ENCODE measurements around the gene MAP4K5. TPM values are rescaled to one million over a fixed set of nuclear protein-coding genes. Genes with fewer than 3 reads are reported as not detected.

Gene MAP4K5
- total and polyA plus RNA-seq, 4 donors: 55.5 to 91.3 (median 66.7) TPM

DNA sequence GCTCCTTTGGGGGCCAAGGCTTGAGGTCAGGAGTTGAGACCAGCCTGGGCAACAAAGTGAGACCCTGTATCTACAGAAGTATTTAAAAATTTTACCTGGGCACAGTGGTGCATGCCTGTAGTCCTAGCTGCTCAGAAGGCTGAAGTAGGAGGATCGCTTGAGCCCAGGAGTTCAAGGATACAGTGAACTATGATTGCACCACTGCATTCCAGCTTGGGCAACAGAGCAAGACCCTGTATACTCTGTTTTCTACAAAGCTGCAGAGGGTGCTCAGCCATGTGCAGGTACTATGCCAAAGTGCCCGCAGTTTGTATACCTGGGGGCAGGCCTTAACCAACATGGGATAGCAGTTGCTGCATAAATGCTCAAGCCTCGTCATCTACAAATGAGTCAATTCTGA lies 108.8 kb downstream of the MAP4K5 start:
- DNase-seq (ENCODE audit: low read depth in 4 of 6, low spot score in 6 of 6): no peak
- WGBS (ENCODE audit: insufficient coverage): 100% methylated on average over 2 of the region's 3 CpGs
- H3K36me3 ChIP-seq (ENCODE audit: control insufficient read depth, insufficient read depth, low read length): peaks cover 16% of the 10 kb centered on the region
- no peak overlapping the region for H3K27ac ChIP-seq (ENCODE audit: low read depth, low read length)
- H3K9me3 ChIP-seq (ENCODE audit: control insufficient read depth, insufficient read depth, low read length): no peaks in the 10 kb centered on the region
- H3K4me3 ChIP-seq (ENCODE audit: low read depth, low read length): no peak overlapping the region
- no peaks in the 10 kb centered on the region for H3K27me3 ChIP-seq (ENCODE audit: control insufficient read depth, insufficient read depth, low read length)
- H3K4me1 ChIP-seq (ENCODE audit: control insufficient read depth, insufficient read depth, low read length): no peaks in the 10 kb centered on the region

DNA sequence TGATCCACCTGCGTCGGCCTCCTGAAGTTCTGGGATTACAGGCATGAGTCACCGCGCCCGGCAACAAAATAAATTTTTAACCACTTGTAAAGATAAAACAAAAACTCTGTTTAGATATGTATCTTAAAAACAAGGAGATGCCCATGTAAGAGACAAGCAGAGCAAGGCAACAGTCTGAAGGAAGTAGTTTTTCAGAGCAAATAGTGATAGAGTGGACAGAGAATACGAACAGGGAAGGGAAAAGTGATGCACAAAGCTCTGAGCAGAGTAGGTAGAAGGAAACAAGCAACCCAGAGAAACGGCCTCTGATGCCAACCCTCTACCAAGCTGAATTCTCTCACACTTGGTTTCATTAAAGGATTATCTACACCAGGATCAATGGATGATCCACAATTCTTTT lies 110.9 kb downstream of the MAP4K5 start:
- H3K4me3 ChIP-seq (ENCODE audit: low read depth, low read length): no peak overlapping the region
- no peaks in the 10 kb centered on the region for H3K4me1 ChIP-seq (ENCODE audit: control insufficient read depth, insufficient read depth, low read length)
- H3K27me3 ChIP-seq (ENCODE audit: control insufficient read depth, insufficient read depth, low read length): no peaks in the 10 kb centered on the region
- no CpG with 5 or more reads among the region's 7 CpGs for WGBS (ENCODE audit: insufficient coverage)
- peaks cover 20% of the 10 kb centered on the region for H3K36me3 ChIP-seq (ENCODE audit: control insufficient read depth, insufficient read depth, low read length)
- no peak overlapping the region for H3K27ac ChIP-seq (ENCODE audit: low read depth, low read length)
- no peak for DNase-seq (ENCODE audit: low read depth in 4 of 6, low spot score in 6 of 6)
- H3K9me3 ChIP-seq (ENCODE audit: control insufficient read depth, insufficient read depth, low read length): no peaks in the 10 kb centered on the region

DNA sequence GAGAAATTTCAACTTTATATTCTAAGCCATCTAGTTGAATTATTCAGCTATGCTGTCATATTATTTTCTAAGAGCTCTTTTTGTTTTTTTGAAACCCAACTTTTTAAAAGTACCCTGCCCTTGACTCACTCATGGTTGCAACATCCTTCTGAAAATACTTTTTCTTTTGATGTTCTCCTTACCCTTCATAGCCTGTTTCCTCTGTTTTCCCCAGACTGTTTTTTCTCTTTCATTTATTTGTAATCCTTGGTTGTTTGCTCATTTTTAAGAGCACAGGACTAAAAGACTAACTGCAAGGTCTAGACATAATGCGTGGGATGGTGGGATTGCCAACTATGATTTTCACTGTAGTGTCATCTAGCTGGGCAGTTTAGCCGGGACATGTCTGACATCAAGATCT lies 114.5 kb downstream of the MAP4K5 start:
- Histone ChIP-seq H3K4me3 (ENCODE audit: low read depth, low read length) (no peak overlapping the region), H3K4me1 (ENCODE audit: control insufficient read depth, insufficient read depth, low read length) (no peaks in the 10 kb centered on the region), H3K27ac (ENCODE audit: low read depth, low read length) (no peak overlapping the region)

DNA sequence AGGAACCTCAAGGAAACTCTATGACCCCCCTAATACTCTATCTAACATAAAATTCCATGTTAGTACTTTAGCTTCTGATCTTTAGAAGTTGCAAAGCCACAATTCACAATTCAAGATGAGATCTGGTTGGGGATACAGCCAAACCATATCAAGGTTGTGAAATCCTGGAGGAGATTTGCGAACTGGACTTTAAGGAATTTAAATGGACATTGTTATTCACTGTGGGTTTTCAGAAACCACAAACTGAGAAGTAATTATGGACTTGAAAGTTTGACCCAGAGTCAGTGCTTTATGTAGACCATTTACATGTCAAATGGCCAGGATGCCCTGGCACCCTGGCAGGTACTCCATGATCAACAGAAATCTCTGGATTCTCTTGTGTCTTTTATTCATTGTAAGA lies 121.4 kb downstream of the MAP4K5 start:
- DNase-seq (ENCODE audit: low read depth in 4 of 6, low spot score in 6 of 6): no peak
- Histone ChIP-seq H3K27ac (ENCODE audit: low read depth, low read length) (no peak overlapping the region), H3K4me1 (ENCODE audit: control insufficient read depth, insufficient read depth, low read length) (no peaks in the 10 kb centered on the region), H3K27me3 (ENCODE audit: control insufficient read depth, insufficient read depth, low read length) (no peaks in the 10 kb centered on the region), H3K9me3 (ENCODE audit: control insufficient read depth, insufficient read depth, low read length) (no peaks in the 10 kb centered on the region), H3K4me3 (ENCODE audit: low read depth, low read length) (no peak overlapping the region), H3K36me3 (ENCODE audit: control insufficient read depth, insufficient read depth, low read length) (peaks cover 3% of the 10 kb centered on the region)
- whole genome bisulfite sequencing (ENCODE audit: insufficient coverage): no CpG with 5 or more reads among the region's 1 CpG

More for the DNA sequence above, 114.5 kb downstream of the MAP4K5 start:
- Histone ChIP-seq H3K9me3 (ENCODE audit: control insufficient read depth, insufficient read depth, low read length) (no peaks in the 10 kb centered on the region), H3K36me3 (ENCODE audit: control insufficient read depth, insufficient read depth, low read length) (peaks cover 12% of the 10 kb centered on the region), H3K27me3 (ENCODE audit: control insufficient read depth, insufficient read depth, low read length) (no peaks in the 10 kb centered on the region)
- 100% methylated on average over 2 of the region's 2 CpGs for WGBS (ENCODE audit: insufficient coverage)
- DNase-seq (ENCODE audit: low read depth in 4 of 6, low spot score in 6 of 6): no peak

DNA sequence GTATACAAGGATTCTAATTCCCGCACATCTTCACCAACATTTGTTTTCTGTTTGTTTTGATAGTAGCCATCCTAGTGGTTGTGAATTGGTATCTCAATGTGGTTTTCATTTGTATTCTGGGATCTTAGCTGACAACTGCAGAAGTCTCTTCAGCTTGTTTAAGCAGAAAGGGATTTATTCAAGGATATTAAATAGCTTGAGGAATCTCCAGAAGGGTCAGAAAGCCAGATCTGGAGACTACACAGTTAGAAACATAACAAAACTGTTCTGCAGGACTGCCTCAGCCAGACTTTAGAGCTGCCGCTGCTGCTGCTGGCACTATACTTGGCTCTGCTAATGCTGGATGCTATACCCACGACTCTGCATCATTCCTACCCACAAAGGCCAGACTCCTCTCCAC lies 122.3 kb downstream of the MAP4K5 start:
- Histone ChIP-seq H3K9me3 (ENCODE audit: control insufficient read depth, insufficient read depth, low read length) (no peaks in the 10 kb centered on the region), H3K27me3 (ENCODE audit: control insufficient read depth, insufficient read depth, low read length) (no peaks in the 10 kb centered on the region), H3K4me1 (ENCODE audit: control insufficient read depth, insufficient read depth, low read length) (no peaks in the 10 kb centered on the region), H3K4me3 (ENCODE audit: low read depth, low read length) (no peak overlapping the region), H3K27ac (ENCODE audit: low read depth, low read length) (no peak overlapping the region), H3K36me3 (ENCODE audit: control insufficient read depth, insufficient read depth, low read length) (no peaks in the 10 kb centered on the region)
- WGBS (ENCODE audit: insufficient coverage): 70% methylated on average over 1 of the region's 3 CpGs
- DNase-seq (ENCODE audit: low read depth in 4 of 6, low spot score in 6 of 6): no peak

DNA sequence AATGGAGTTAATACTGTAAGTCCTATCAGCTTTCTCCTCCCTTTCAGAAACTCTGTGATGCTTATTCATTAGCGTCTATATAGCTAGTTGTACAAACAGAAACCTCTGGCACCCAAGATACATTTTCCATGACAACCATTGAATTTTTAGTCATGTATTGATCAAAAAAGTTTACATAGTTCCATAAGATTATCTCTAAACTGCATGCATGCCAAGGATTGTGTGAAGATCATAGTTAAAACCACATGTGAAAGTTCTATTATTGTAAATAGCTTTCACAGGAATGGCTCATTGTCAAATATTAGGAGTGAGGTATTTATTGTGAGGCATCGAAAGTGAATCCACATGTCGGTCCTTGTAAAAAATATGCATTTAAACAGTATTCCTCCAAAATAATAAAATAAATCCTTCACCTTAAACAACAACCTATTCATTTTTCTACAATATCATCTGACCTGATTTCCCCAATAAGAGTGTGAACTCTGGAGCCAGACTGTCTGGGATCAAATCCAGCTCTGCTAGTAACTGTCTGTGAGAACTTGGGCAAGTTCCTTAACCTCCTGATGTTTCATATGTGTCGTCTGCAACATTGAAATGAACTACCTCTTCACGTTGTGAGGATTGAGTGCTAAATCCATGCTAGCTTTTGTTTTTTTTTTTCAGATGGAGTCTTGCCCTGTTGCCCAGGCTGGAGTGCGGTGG lies 125.1 kb downstream of the MAP4K5 start:
- WGBS (ENCODE audit: insufficient coverage): 89% methylated on average over 3 of the region's 6 CpGs
- Histone ChIP-seq H3K27ac (ENCODE audit: low read depth, low read length) (no peak overlapping the region), H3K9me3 (ENCODE audit: control insufficient read depth, insufficient read depth, low read length) (no peaks in the 10 kb centered on the region), H3K4me3 (ENCODE audit: low read depth, low read length) (no peak overlapping the region), H3K36me3 (ENCODE audit: control insufficient read depth, insufficient read depth, low read length) (no peaks in the 10 kb centered on the region), H3K4me1 (ENCODE audit: control insufficient read depth, insufficient read depth, low read length) (no peaks in the 10 kb centered on the region), H3K27me3 (ENCODE audit: control insufficient read depth, insufficient read depth, low read length) (no peaks in the 10 kb centered on the region)
- no peak for DNase-seq (ENCODE audit: low read depth in 4 of 6, low spot score in 6 of 6)

DNA sequence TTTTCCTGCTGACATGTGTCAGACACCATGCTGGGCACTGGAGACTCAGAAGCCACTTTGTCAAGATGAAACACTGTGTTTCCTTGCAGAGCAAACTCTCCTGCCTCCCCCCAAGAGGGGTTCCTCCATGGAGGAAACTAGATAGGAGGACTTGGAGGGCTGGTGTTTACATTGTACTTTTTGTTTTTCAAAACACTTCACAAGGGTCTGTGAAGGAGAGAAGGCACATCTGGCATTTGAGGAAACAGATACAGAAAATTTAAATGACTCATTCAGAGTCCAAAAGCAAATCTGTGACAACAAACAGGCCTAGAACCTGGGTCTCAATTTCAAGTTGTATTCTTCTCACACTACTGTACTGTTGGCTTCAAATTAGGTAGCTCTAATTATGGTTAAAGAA lies 128.9 kb downstream of the MAP4K5 start:
- peak in 1 of 6 donors; percentile 29 for DNase-seq (ENCODE audit: low read depth in 4 of 6, low spot score in 6 of 6)
- no peak overlapping the region for H3K4me3 ChIP-seq (ENCODE audit: low read depth, low read length)
- no peaks in the 10 kb centered on the region for H3K4me1 ChIP-seq (ENCODE audit: control insufficient read depth, insufficient read depth, low read length)
- H3K9me3 ChIP-seq (ENCODE audit: control insufficient read depth, insufficient read depth, low read length): no peaks in the 10 kb centered on the region
- no peak overlapping the region for H3K27ac ChIP-seq (ENCODE audit: low read depth, low read length)
- H3K36me3 ChIP-seq (ENCODE audit: control insufficient read depth, insufficient read depth, low read length): no peaks in the 10 kb centered on the region
- no peaks in the 10 kb centered on the region for H3K27me3 ChIP-seq (ENCODE audit: control insufficient read depth, insufficient read depth, low read length)

DNA sequence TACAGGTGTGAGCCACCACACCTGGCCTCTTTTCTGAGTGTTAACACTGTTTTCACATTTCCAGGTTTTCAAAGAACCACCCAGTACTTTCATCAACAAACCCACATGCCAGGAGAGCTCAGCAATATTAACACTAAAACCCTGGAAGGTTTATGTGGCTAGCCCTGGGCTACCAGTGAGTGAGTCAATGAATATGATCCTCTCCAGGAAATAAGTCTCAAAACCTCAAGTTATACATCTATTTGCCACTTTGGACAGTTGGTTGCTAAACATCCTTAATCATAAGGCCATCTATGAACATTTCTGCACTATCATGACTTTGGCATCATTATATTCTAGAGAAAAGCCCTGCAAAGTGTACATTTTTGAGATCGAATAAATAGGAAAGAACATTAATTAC lies 129.4 kb downstream of the MAP4K5 start:
- DNase-seq (ENCODE audit: low read depth in 4 of 6, low spot score in 6 of 6): no peak
- Histone ChIP-seq H3K36me3 (ENCODE audit: control insufficient read depth, insufficient read depth, low read length) (no peaks in the 10 kb centered on the region), H3K27ac (ENCODE audit: low read depth, low read length) (peak overlapping the region; percentile 18), H3K27me3 (ENCODE audit: control insufficient read depth, insufficient read depth, low read length) (no peaks in the 10 kb centered on the region), H3K4me3 (ENCODE audit: low read depth, low read length) (no peak overlapping the region), H3K9me3 (ENCODE audit: control insufficient read depth, insufficient read depth, low read length) (no peaks in the 10 kb centered on the region), H3K4me1 (ENCODE audit: control insufficient read depth, insufficient read depth, low read length) (no peaks in the 10 kb centered on the region)
- no CpG with 5 or more reads among the region's 1 CpG for WGBS (ENCODE audit: insufficient coverage)

DNA sequence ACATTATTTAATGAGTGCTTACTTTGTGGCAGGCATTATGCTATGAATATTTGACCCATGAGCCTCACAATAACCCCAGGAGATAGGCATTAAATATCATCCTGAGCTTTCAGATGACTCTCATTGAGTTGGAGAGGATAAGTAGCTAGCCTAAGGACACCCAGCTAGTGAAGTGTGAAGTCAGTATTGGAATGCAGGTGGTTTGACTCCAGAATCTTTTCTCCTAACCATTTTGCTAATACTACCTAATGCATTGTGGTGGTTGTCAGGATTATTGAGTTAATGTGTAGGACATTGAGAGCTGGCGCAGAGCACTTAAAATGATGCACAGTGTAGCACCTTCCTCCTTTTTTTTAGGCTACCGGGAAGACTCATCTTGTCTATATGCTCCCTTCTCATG lies 131.9 kb downstream of the MAP4K5 start:
- 100% methylated on average over 2 of the region's 2 CpGs for WGBS (ENCODE audit: insufficient coverage)
- no peak overlapping the region for H3K27ac ChIP-seq (ENCODE audit: low read depth, low read length)
- no peaks in the 10 kb centered on the region for H3K27me3 ChIP-seq (ENCODE audit: control insufficient read depth, insufficient read depth, low read length)
- no peak overlapping the region for H3K4me3 ChIP-seq (ENCODE audit: low read depth, low read length)
- H3K9me3 ChIP-seq (ENCODE audit: control insufficient read depth, insufficient read depth, low read length): no peaks in the 10 kb centered on the region
- DNase-seq (ENCODE audit: low read depth in 4 of 6, low spot score in 6 of 6): no peak
- peaks cover 13% of the 10 kb centered on the region for H3K4me1 ChIP-seq (ENCODE audit: control insufficient read depth, insufficient read depth, low read length)
- no peaks in the 10 kb centered on the region for H3K36me3 ChIP-seq (ENCODE audit: control insufficient read depth, insufficient read depth, low read length)

DNA sequence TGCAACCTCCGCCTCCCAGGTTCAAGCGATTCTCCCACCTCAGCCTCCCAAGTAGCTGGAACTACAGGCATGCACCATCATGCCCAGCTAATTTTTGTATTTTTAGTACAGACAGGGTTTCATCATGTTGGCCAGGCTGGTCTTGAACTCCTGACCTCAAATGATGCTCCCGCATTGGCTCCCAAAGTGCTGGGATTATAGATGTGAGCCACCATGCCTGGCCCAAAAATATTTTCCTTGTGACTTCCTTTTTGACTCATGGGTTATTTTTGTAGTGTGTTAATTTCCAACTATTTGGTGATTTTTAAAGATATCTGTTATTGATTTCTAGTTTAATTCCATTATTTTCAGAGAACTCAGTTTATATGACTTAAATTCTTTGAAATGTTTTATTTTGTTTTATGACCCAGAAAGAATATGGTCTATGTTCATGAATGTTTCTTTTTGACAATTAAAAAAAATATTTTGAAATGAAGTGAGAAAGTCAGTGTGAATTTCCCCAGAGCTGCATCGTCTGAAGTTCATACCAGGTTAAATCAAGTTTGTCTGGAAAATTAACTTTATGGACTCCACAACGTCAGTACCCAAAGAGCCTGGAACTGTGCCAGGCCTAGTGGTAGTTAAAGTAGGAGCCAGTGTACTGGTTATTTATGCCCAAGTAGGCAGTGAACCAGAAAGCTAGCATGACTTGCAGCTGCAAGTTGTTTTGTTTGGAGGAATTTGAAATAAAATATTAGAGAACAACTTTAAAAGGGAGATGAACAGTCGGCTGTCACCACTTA lies 132.9 kb downstream of the MAP4K5 start:
- Histone ChIP-seq H3K27ac (ENCODE audit: low read depth, low read length) (no peak overlapping the region), H3K4me1 (ENCODE audit: control insufficient read depth, insufficient read depth, low read length) (peaks cover 13% of the 10 kb centered on the region), H3K4me3 (ENCODE audit: low read depth, low read length) (no peak overlapping the region), H3K27me3 (ENCODE audit: control insufficient read depth, insufficient read depth, low read length) (no peaks in the 10 kb centered on the region), H3K9me3 (ENCODE audit: control insufficient read depth, insufficient read depth, low read length) (no peaks in the 10 kb centered on the region), H3K36me3 (ENCODE audit: control insufficient read depth, insufficient read depth, low read length) (no peaks in the 10 kb centered on the region)
- peak in 2 of 6 donors; percentile 24 to 48 for DNase-seq (ENCODE audit: low read depth in 4 of 6, low spot score in 6 of 6)
- WGBS (ENCODE audit: insufficient coverage): 92% methylated on average over 2 of the region's 6 CpGs
